Measurements from ENCODE around the gene GAGE12G. TPM values are rescaled to one million over a fixed set of nuclear protein-coding genes. Genes with fewer than 3 reads are reported as not detected.
A peak's percentile ranks its signal among the peaks of the same experiment; 100 is the strongest.
"Not testable (repeated sequence)": the region's sequence is repeated elsewhere in the genome, so short reads cannot be mapped to it uniquely, and the experiment has no call there.

The GAGE12G gene, protein sequence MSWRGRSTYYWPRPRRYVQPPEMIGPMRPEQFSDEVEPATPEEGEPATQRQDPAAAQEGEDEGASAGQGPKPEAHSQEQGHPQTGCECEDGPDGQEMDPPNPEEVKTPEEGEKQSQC
- total RNA-seq: not detected

DNA sequence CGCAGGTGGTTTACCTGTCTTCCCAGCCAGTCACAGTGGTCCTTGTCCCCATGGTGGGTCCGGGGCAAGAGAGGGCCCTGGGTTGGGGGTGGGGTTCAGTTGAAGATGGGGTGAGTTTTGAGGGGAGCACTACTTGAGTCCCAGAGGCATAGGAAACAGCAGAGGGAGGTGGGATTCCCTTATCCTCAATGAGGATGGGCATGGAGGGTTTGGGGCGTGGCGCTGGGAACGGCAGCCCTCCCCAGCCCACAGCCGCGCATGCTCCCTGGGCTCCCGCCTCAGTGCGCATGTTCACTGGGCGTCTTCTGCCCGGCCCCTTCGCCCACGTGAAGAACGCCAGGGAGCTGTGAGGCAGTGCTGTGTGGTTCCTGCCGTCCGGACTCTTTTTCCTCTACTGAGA lies at the start of gene GAGE12G:
Gene GAGE12G, plus strand, starts transcription at position 301 of the 400 bp plus-strand sequence. CDS start 1,155 bp downstream, outside the sequence.
- not testable (repeated sequence) for H3K9me3 ChIP-seq

DNA sequence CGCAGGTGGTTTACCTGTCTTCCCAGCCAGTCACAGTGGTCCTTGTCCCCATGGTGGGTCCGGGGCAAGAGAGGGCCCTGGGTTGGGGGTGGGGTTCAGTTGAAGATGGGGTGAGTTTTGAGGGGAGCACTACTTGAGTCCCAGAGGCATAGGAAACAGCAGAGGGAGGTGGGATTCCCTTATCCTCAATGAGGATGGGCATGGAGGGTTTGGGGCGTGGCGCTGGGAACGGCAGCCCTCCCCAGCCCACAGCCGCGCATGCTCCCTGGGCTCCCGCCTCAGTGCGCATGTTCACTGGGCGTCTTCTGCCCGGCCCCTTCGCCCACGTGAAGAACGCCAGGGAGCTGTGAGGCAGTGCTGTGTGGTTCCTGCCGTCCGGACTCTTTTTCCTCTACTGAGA lies 38.3 kb upstream of the GAGE12G start, which contains the start of gene GAGE12C:
Gene GAGE12C, plus strand, starts transcription at position 301 of the 400 bp plus-strand sequence. CDS start 1,155 bp downstream, outside the sequence.
- not testable (repeated sequence) for H3K4me3 ChIP-seq, DNase-seq, H3K27me3 ChIP-seq, H3K9me3 ChIP-seq, H3K36me3 ChIP-seq, H3K4me1 ChIP-seq, H3K27ac ChIP-seq

More for the DNA sequence above, at the start of gene GAGE12G:
- not testable (repeated sequence) for H3K4me3 ChIP-seq, H3K27me3 ChIP-seq, H3K36me3 ChIP-seq, H3K4me1 ChIP-seq, DNase-seq, H3K27ac ChIP-seq

DNA sequence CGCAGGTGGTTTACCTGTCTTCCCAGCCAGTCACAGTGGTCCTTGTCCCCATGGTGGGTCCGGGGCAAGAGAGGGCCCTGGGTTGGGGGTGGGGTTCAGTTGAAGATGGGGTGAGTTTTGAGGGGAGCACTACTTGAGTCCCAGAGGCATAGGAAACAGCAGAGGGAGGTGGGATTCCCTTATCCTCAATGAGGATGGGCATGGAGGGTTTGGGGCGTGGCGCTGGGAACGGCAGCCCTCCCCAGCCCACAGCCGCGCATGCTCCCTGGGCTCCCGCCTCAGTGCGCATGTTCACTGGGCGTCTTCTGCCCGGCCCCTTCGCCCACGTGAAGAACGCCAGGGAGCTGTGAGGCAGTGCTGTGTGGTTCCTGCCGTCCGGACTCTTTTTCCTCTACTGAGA lies 28.8 kb upstream of the GAGE12G start, which contains the start of gene GAGE12D:
Gene GAGE12D, plus strand, starts transcription at position 301 of the 400 bp plus-strand sequence. CDS start 1,155 bp downstream, outside the sequence.
- not testable (repeated sequence) for H3K27me3 ChIP-seq, H3K4me3 ChIP-seq, H3K36me3 ChIP-seq, DNase-seq, H3K27ac ChIP-seq, H3K4me1 ChIP-seq, H3K9me3 ChIP-seq

DNA sequence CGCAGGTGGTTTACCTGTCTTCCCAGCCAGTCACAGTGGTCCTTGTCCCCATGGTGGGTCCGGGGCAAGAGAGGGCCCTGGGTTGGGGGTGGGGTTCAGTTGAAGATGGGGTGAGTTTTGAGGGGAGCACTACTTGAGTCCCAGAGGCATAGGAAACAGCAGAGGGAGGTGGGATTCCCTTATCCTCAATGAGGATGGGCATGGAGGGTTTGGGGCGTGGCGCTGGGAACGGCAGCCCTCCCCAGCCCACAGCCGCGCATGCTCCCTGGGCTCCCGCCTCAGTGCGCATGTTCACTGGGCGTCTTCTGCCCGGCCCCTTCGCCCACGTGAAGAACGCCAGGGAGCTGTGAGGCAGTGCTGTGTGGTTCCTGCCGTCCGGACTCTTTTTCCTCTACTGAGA lies 19.2 kb upstream of the GAGE12G start, which contains the start of gene GAGE12E:
Gene GAGE12E, plus strand, starts transcription at position 301 of the 400 bp plus-strand sequence. CDS start 1,155 bp downstream, outside the sequence.
- H3K27me3 ChIP-seq, H3K4me3 ChIP-seq, H3K36me3 ChIP-seq, H3K4me1 ChIP-seq, H3K9me3 ChIP-seq, H3K27ac ChIP-seq, DNase-seq: not testable (repeated sequence)

DNA sequence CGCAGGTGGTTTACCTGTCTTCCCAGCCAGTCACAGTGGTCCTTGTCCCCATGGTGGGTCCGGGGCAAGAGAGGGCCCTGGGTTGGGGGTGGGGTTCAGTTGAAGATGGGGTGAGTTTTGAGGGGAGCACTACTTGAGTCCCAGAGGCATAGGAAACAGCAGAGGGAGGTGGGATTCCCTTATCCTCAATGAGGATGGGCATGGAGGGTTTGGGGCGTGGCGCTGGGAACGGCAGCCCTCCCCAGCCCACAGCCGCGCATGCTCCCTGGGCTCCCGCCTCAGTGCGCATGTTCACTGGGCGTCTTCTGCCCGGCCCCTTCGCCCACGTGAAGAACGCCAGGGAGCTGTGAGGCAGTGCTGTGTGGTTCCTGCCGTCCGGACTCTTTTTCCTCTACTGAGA lies 9.7 kb upstream of the GAGE12G start, which contains the start of gene GAGE12F:
Gene GAGE12F, plus strand, starts transcription at position 301 of the 400 bp plus-strand sequence. CDS start 1,155 bp downstream, outside the sequence.
- not testable (repeated sequence) for H3K4me1 ChIP-seq, DNase-seq, H3K4me3 ChIP-seq, H3K27me3 ChIP-seq, H3K9me3 ChIP-seq, H3K27ac ChIP-seq, H3K36me3 ChIP-seq

DNA sequence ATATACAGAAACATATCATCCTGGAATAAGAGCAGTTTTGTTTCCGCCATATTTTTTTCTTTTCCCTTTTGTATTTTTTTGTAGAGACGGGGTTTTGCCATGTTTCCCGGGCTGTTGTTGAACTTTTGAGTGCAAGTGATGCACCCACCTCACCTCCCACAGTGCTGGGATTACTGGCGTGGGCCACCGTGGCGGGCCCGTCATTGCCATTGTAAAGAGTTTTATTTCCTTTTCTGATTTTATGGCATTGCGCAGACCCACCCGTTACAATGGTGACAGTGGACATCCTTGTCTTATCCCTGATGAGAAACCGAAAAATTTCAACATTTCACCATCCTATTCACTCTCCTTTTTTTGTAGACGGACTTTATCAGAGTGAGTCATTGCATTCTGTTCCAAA lies 1.5 kb upstream of the GAGE12G start:
- not testable (repeated sequence) for H3K27me3 ChIP-seq, H3K4me1 ChIP-seq, H3K9me3 ChIP-seq, H3K4me3 ChIP-seq, H3K36me3 ChIP-seq, H3K27ac ChIP-seq
- DNase-seq: peak in 1 of 3 donors; percentile 16

DNA sequence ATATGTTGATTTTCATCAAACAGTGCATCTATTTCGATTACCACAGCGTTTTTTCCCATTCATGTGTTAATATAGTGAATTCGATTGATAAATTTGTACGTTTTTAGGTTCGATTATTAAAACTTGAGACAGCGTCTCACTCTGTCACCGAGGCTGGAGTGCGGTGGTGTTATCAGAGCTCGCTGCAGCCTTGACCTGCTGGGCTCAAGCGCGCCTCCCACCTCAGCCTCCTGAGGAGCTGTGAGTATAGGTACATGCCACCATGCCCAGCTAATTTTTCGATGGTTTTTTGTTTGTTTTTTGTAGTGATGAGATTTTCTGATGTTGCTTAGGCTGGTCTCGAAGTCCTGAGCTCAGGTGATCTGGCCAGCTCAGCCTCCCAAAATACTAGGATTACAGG lies 1.0 kb upstream of the GAGE12G start:
- H3K4me1 ChIP-seq, H3K4me3 ChIP-seq, H3K9me3 ChIP-seq, H3K36me3 ChIP-seq, H3K27ac ChIP-seq, H3K27me3 ChIP-seq: not testable (repeated sequence)
- DNase-seq: peak in 1 of 3 donors; percentile 13

DNA sequence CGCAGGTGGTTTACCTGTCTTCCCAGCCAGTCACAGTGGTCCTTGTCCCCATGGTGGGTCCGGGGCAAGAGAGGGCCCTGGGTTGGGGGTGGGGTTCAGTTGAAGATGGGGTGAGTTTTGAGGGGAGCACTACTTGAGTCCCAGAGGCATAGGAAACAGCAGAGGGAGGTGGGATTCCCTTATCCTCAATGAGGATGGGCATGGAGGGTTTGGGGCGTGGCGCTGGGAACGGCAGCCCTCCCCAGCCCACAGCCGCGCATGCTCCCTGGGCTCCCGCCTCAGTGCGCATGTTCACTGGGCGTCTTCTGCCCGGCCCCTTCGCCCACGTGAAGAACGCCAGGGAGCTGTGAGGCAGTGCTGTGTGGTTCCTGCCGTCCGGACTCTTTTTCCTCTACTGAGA lies 9.4 kb downstream of the GAGE12G start, which contains the start of gene GAGE12H:
Gene GAGE12H, plus strand, starts transcription at position 301 of the 400 bp plus-strand sequence. CDS start 1,155 bp downstream, outside the sequence.
- H3K9me3 ChIP-seq, DNase-seq, H3K4me3 ChIP-seq: not testable (repeated sequence)

DNA sequence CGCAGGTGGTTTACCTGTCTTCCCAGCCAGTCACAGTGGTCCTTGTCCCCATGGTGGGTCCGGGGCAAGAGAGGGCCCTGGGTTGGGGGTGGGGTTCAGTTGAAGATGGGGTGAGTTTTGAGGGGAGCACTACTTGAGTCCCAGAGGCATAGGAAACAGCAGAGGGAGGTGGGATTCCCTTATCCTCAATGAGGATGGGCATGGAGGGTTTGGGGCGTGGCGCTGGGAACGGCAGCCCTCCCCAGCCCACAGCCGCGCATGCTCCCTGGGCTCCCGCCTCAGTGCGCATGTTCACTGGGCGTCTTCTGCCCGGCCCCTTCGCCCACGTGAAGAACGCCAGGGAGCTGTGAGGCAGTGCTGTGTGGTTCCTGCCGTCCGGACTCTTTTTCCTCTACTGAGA lies 19.0 kb downstream of the GAGE12G start, which contains the start of gene GAGE2A:
Gene GAGE2A, plus strand, starts transcription at position 301 of the 400 bp plus-strand sequence. CDS start 1,155 bp downstream, outside the sequence.
- not testable (repeated sequence) for H3K27ac ChIP-seq, H3K4me1 ChIP-seq, DNase-seq, H3K36me3 ChIP-seq, H3K9me3 ChIP-seq, H3K4me3 ChIP-seq, H3K27me3 ChIP-seq

More for the DNA sequence above, 9.4 kb downstream of the GAGE12G start, which contains the start of gene GAGE12H:
- H3K4me1 ChIP-seq, H3K36me3 ChIP-seq, H3K27ac ChIP-seq, H3K27me3 ChIP-seq: not testable (repeated sequence)

DNA sequence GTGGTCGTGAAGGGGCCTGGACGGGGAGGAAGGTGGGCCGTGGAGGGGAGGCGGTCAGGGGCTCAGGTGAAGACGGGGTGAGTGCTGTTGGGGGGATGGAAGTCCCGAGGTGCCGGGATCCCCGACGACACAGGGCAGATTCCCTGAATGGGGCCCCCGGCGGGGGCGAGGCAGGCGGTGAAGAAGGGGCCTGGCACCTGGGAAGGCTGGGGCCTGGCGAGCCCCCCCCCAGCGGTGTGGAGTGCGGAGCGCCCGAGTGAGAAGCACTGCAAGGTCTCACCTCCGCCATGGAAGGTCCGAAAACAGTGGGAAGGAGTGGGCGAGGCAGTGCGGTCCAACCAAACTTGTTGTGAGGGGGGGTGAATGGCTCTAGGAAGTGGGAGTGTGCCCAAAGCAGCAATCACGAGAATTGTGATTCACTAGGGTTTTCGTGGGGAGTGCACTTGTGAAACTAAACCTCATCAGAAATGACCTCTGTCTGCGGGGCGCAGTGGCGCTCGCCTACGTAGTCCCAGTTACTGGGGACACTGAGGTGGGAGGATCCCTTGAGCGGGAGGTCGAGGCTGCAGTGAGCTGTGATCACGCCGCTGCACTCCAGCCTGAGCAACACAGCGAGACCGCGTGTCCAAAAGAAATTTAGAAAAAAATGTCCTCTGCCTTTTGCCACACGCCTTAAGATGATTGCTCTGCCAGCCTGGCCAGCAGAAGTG lies 19.7 kb downstream of the GAGE12G start:
- DNase-seq: peak in 1 of 3 donors; percentile 58
- not testable (repeated sequence) for H3K4me1 ChIP-seq, H3K9me3 ChIP-seq, H3K36me3 ChIP-seq, H3K27ac ChIP-seq, H3K27me3 ChIP-seq, H3K4me3 ChIP-seq

DNA sequence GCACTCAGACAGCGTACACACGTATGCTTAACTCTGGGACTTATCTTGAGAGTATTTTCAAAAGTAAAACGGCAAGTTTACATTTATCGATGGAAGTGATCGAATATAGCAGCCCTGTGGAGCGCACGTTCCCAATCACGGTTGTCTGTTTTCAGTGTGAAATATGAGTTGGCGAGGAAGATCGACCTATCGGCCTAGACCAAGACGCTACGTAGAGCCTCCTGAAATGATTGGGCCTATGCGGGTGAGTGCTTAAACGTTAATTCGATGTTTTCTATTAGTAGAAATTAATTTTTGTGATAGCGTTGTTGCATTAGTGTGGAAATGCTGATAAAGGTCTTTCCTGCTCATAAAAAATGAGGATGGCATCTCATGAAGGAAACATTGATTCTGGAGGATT lies 20.3 kb downstream of the GAGE12G start:
- DNase-seq: not testable (repeated sequence)

DNA sequence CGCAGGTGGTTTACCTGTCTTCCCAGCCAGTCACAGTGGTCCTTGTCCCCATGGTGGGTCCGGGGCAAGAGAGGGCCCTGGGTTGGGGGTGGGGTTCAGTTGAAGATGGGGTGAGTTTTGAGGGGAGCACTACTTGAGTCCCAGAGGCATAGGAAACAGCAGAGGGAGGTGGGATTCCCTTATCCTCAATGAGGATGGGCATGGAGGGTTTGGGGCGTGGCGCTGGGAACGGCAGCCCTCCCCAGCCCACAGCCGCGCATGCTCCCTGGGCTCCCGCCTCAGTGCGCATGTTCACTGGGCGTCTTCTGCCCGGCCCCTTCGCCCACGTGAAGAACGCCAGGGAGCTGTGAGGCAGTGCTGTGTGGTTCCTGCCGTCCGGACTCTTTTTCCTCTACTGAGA lies 28.5 kb downstream of the GAGE12G start, which contains the start of gene GAGE1:
Gene GAGE1, plus strand, starts transcription at position 301 of the 400 bp plus-strand sequence. CDS start 1,155 bp downstream, outside the sequence.
- H3K4me1 ChIP-seq, H3K9me3 ChIP-seq, H3K27ac ChIP-seq, H3K4me3 ChIP-seq, DNase-seq, H3K27me3 ChIP-seq, H3K36me3 ChIP-seq: not testable (repeated sequence)

More for the DNA sequence above, 20.3 kb downstream of the GAGE12G start:
- not testable (repeated sequence) for H3K9me3 ChIP-seq, H3K27me3 ChIP-seq, H3K36me3 ChIP-seq, H3K4me1 ChIP-seq, H3K4me3 ChIP-seq, H3K27ac ChIP-seq
